Motor neuron (in vitro differentiated cells): ENCODE data around the gene BANF1. TPM values are rescaled to one million over a fixed set of nuclear protein-coding genes. Genes with fewer than 3 reads are reported as not detected.
"Not testable (repeated sequence)": the region's sequence is repeated elsewhere in the genome, so short reads cannot be mapped to it uniquely, and the experiment has no call there.

Source experiments
- ATAC-seq, 8 experiments: fragments of 200-7000 bp; cut with Tn5 transposase; replicated peaks in 6 of 8; 2 replicates each; pipeline ENCODE4 v1.8.0; 2021; ENCODE audit warnings: mild to moderate bottlenecking in 8 of 8, moderate library complexity in 8 of 8
- H3K27ac ChIP-seq, 2 donors: fragments of 250-450 bp; sonication (Bioruptor Pico); 2 replicates each; pipeline ENCODE4 v1.9.0; 2021; ENCODE audit warnings: antibody characterized with exemption in 2 of 2, mild to moderate bottlenecking in 2 of 2, moderate library complexity in 1 of 2
- H3K4me1 ChIP-seq, 2 donors: fragments of 250-450 bp; sonication (Bioruptor Pico); replicated peaks in 1 of 2; 2 replicates each; pipeline ENCODE4 v1.6.1; 2021; ENCODE audit warnings: antibody characterized with exemption in 2 of 2, mild to moderate bottlenecking in 2 of 2, moderate library complexity in 1 of 2
- H3K4me3 ChIP-seq, 5 donors: fragments of 250-450 bp; sonication (Bioruptor Pico); 2 replicates each; pipeline ENCODE4 v1.9.0; 2021; ENCODE audit warnings: antibody characterized with exemption in 5 of 5, mild to moderate bottlenecking in 5 of 5, moderate library complexity in 4 of 5
- WGBS, 10 experiments: fragments of 450-650 bp; shearing (Covaris generic); methylation state at CpG; one replicate each; pipeline ENCODE4 v1.0.0; 2022; 5-methylcytosine and 5-hydroxymethylcytosine counted together
- in situ Hi-C, 9 experiments: fragments of 400-800 bp; cut with MboI; loops; one replicate each; pipeline ENCODE4 v1.15.0; 2021; ENCODE audit warnings: low sequenced_read_pairs in 9 of 9, low pct_unique_long_range_greater_than_20kb in 2 of 9; ENCODE audit not compliant: unreplicated experiment in 9 of 9
- total RNA-seq, 8 experiments: library from RNA; unstranded; fragments of 300-600 nt; gene quantifications; 2 replicates each; pipeline versions ENCODE4 v1.2.3 to v1.2.4, GENCODE V29; 2022

BANF1 gene
- total RNA-seq, 8 experiments from 2014 or later: 47.3 to 130 (median 74.7) TPM

DNA sequence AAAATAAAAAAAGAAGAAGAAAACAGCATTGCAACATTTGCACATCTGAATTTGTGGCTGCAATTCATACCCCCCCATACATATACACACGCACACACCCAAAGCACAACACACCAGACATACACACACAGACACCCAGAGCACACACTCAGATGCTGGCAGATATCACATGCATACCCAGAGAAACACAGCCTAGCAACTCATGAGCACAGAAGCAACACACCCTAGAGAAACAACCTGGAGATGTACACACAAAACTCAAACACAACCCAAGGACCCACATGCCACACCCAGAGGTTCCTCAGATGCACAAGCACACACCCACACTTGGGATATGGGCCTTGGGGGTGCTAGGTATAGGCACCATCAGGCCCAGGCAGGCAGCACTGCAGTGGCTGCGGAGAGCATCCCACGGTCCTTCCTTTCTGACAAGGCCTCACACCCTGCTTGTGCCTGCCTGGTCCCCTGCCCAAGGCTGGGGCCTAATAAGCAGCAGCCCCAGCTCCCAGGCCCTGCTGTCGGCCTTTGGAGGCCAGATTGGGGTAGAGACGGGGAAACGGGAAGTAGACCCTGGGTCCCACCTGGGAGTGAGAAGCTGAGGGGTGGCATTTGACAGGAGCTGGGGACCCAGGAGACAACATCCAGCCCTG lies 12.6 kb downstream of the BANF1 start:
- no peak overlapping the region for H3K27ac ChIP-seq
- ATAC-seq: peak in 2 of 8 experiments; percentile 30 to 72
- H3K4me1 ChIP-seq: no peaks in the 10 kb centered on the region
- H3K4me3 ChIP-seq: no peak overlapping the region
- in situ Hi-C loops: no loop called here
- WGBS, 10 experiments: 40 to 80% (median 72%) methylated on average over 1 to 3 of the region's 6 CpGs; no CpG with 5 or more reads in 6 of the 10 experiments

DNA sequence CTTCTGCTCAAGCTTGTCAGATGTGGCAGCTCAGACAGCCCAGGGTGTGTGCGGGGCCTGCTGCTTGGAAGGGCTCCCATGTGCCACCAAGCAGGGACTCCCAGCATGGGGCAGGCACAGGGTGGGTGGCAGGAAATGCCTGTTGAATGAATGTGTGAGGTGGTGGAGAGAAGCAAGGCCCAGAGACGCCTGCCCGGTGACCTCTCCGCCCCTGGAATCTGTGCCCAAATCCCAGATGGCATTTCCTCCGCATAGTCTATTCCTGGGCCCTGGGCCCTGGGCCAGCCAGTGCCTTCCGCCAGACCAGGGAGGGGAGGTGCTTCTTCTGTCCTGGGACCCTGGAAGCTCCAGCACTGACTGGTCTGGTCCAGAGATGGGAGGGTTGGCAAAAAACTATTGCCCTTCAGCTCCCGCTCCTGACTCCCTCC lies 13.2 kb downstream of the BANF1 start:
- in situ Hi-C loops: no loop called here
- no peak overlapping the region for H3K4me3 ChIP-seq
- 0 to 100% methylated on average over 1 to 2 of the region's 7 CpGs; no CpG with 5 or more reads in 8 of the 10 experiments for WGBS, 10 experiments
- no peaks in the 10 kb centered on the region for H3K4me1 ChIP-seq
- no peak overlapping the region for H3K27ac ChIP-seq
- peak in 1 of 8 experiments; percentile 28 for ATAC-seq

DNA sequence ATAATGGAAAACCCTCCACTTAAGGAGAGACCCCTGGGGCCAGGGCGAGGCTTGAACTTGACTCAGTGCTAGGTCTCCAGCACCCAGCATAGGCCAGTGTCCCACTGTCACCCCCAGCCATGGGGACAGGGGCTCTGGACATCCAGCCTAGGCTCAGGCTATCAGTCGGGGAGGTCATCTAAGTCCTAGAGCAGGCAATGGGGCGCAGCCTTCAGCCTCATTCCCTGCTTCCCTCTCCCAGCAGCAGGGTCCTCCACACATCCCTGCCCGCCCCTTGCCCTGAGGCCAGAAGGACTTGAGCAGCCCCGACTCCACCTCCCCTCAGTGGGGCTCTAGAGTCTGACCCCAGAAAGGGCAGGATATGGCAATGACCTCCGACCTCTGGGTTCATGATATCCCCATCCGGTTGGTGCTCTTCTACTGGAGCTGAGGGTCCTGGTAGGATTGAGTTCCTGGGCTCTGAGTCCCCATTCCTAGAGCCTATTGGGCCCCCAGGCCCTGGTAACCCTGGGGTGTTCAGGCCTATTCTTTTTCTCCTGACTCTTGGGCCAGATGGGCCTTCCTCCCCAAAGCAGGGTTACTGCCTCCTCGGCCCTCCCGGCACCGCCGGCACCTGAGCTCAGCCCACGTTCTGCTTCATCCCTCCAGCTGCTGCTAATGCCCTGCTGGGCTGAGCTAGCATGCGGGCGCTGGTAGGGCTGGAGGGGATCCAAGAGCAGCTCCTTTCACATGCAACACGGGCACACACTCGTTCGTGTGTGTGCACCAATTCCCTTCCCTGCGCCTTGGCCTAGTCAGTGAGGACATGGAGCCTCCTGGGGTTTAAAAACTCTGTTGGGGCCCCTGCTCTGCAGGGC lies 13.9 kb downstream of the BANF1 start:
- WGBS, 10 experiments: 0 to 100% (median 50%) methylated on average over 1 to 5 of the region's 18 CpGs; no CpG with 5 or more reads in 5 of the 10 experiments
- in situ Hi-C loops: no loop called here
- no peak overlapping the region for H3K27ac ChIP-seq
- no peak for ATAC-seq
- no peaks in the 10 kb centered on the region for H3K4me1 ChIP-seq
- no peak overlapping the region for H3K4me3 ChIP-seq

DNA sequence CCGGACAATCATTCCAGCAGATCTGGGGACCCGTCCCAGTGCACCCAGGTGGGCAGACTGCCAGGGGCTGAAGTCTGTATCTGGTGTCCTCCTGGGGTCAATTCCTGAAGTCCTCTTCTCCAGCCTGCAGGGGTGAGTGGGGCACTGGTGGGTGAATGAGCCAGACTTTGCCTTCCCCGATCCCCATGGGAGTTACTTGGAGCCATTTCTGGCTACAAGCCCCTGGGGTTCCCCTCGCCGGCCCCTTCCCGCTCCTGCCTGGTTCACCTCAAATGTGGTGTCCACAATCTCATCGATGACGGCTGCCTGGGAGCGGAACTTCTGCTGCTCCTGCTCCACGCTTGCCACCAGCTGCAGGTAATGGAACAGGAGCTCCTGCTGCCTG lies 14.5 kb downstream of the BANF1 start:
- in situ Hi-C loops: no loop called here
- no peak for ATAC-seq
- H3K27ac ChIP-seq: no peak overlapping the region
- H3K4me3 ChIP-seq: no peak overlapping the region
- H3K4me1 ChIP-seq: no peaks in the 10 kb centered on the region
- 75 to 94% (median 90%) methylated on average over 4 to 6 of the region's 10 CpGs; no CpG with 5 or more reads in 7 of the 10 experiments for WGBS, 10 experiments

DNA sequence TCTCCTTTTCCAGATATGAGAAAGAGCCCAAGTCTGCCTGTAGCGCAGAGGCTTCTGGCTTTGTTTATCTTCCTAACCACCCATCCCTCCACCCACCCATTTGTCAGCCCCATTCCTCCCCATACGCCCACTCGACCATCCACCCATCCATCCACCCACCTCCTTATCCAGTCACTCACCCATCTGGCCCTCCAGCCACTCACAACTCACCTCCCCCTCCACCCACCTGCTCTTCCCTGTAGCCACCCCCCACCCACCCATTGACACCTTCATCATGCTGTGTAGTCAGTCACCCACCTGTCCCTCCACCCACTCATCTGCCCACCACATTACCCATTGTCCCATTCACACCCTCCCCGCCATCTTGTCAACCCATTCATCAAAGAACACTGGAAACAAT lies 15.0 kb downstream of the BANF1 start:
- in situ Hi-C loops: no loop called here
- Histone ChIP-seq H3K27ac (no peak overlapping the region), H3K4me1 (no peaks in the 10 kb centered on the region), H3K4me3 (no peak overlapping the region)
- 40 to 60% methylated on average over 1 of the region's 4 CpGs; no CpG with 5 or more reads in 8 of the 10 experiments for WGBS, 10 experiments
- no peak for ATAC-seq

DNA sequence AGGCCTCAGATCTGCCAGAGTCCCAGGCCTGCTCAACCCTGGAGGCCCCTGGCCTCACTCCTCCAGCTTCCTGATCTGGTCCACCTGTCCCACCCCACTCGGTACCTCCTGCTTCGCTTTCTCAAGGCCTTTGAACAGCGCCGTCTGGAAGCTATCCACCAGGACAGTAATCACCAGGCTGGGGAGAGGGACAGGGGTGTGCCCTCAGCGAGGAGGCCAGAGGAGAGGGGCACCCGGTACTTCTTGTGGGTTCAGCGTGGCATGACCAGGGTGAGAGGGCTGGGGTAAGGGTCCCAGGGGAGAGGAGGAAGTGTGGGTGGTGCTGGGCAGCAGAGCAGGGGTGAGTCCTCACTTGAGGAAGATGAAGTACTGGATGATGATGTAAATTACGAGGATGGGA lies 17.9 kb downstream of the BANF1 start:
- no peak for ATAC-seq

DNA sequence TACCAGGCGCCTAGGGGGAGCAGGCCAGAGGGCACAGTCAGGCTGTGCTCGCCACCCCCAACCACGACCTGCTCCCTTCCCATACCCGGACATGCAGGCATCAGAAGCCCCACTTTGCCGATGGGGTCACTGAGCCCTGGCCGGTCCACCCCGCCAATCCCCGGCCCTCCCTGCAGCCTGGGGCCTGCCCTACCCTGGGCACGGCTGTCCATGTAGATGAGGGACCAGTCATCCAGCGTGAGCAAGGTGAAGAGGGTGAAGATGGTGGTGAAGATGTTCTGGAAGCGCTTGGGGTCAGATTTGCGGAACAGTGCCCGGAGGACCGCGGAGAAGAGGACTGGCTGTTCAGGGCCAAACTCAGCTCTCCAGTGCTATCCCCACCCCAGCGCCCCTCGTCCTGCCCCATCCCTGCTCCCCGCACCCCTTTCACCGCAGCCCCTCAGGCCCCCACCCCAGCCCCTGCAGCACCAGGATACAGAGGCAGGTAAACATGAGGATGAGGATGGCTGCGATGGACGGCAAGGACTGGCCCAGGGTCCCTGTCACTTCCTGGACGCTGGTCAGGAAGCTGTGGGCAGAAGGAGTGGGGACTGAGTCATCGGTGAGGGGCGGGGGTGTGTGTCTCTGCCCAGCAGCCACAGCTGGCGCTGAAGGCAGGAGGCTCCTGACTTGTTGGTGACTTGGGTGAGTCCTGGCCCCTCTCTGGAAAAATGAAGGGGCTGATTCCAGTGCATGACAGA lies 18.5 kb downstream of the BANF1 start:
- no peak overlapping the region for H3K4me3 ChIP-seq
- 63% methylated on average over 1 of the region's 25 CpGs; no CpG with 5 or more reads in 9 of the 10 experiments for WGBS, 10 experiments
- in situ Hi-C loops: no loop called here
- no peaks in the 10 kb centered on the region for H3K4me1 ChIP-seq
- H3K27ac ChIP-seq: no peak overlapping the region
- peak in 6 of 8 experiments; percentile 6 to 86 (median 18) for ATAC-seq

More for the DNA sequence above, 17.9 kb downstream of the BANF1 start:
- WGBS, 10 experiments: 80 to 100% (median 93%) methylated on average over 1 to 3 of the region's 8 CpGs; no CpG with 5 or more reads in 7 of the 10 experiments
- in situ Hi-C loops: no loop called here
- Histone ChIP-seq H3K4me3 (no peak overlapping the region), H3K27ac (no peak overlapping the region), H3K4me1 (no peaks in the 10 kb centered on the region)

DNA sequence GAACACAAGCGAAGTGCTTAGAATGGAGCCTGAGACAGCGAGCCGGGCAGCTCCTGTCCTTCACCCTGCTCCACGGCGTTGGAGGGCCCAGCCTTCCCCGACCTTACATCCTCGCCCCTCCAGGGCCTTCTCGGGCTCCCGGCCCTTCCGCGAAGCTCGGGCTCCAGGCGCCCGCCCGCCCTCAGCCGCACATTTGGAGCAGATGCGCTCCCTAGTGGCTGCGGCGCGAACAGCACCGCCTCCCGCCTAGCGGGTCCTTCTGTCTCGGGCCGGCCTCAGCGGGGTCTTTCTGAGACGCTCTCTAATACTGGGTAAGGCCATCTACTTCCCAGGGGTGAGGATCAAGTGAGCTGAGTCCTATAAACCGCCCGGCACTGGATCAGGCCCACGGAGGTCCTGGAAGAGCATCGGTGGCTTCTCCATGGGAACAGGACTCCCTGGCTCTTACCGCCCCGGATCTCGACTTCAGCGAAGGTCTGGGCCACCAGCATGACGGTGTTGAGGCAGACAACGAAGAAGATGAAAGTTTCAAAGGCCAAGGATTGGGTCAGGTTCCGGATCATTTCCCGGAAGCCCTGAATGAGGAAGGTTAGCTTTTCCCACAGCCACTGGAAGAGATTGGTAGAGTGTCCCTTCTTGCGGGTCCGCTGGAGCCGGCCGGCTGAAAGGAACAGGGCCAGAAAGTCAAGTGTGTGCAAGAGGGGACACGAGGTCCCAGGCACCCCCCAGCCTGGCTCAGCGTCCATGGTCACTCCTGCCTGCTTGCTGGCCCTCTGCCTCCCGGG lies 20.3 kb downstream of the BANF1 start:
- H3K27ac ChIP-seq: no peak overlapping the region
- H3K4me1 ChIP-seq: no peaks in the 10 kb centered on the region
- ATAC-seq: peak; percentile 66 to 97 (median 76)
- H3K4me3 ChIP-seq: no peak overlapping the region
- in situ Hi-C loops: no loop called here
- 0 to 68% (median 23%) methylated on average over 1 to 26 of the region's 46 CpGs; no CpG with 5 or more reads in 4 of the 10 experiments for WGBS, 10 experiments

DNA sequence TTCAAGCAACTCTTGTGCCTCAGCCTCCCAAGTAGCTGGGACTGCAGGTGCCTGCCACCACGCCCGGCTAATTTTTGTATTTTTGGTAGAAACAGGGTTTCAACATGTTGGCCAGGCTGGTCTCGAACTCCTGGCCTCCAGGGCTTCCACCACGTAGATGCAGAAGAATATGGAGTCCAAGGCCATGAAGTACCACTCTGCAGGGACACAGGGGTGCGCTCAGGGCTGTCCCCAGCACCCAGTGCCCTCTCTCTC lies 20.8 kb downstream of the BANF1 start:
- H3K4me1 ChIP-seq, H3K4me3 ChIP-seq, H3K27ac ChIP-seq, ATAC-seq, in situ Hi-C loops: not testable (repeated sequence)
- 10 to 100% (median 36%) methylated on average over 1 to 4 of the region's 5 CpGs; no CpG with 5 or more reads in 4 of the 10 experiments for WGBS, 10 experiments

DNA sequence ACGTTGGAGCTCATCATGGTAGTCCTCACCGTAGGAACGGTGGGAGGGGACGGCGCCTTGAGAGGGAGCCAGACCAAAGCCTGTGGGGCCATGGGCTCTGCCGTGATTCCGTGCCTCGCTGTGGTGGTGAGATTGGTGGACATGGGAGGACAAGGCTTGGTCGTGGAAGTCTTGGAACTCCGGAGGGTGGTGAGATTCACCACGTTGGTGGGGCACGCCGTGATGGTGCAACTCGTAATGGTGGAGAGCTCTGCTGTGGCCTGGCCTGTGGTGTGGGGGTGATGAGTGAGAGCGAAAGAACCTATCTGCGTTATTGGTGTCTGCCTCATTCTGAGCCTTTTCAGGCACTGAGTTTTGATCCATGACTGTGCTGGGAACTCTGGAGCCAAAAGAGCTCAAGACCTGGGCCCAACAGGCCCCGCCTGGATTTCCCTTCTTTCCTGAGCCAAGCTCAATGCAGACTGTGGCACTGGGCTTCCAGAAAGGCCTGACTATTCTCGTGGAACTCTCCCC lies 23.8 kb downstream of the BANF1 start, which contains the start of gene CATSPER1:
TSS of gene CATSPER1 (minus strand) at position 463 of the 513 bp plus-strand sequence. CDS start at position 363, 100 bp downstream.
- in situ Hi-C loops: no loop called here
- Histone ChIP-seq H3K27ac (no peak within 1 kb of the TSS), H3K4me1 (no peaks in the 10 kb centered on the region), H3K4me3 (no peak within 1 kb of the TSS)
- no peak for ATAC-seq
- 50 to 93% (median 80%) methylated on average over 1 to 14 of the region's 18 CpGs; no CpG with 5 or more reads in 3 of the 10 experiments for WGBS, 10 experiments

DNA sequence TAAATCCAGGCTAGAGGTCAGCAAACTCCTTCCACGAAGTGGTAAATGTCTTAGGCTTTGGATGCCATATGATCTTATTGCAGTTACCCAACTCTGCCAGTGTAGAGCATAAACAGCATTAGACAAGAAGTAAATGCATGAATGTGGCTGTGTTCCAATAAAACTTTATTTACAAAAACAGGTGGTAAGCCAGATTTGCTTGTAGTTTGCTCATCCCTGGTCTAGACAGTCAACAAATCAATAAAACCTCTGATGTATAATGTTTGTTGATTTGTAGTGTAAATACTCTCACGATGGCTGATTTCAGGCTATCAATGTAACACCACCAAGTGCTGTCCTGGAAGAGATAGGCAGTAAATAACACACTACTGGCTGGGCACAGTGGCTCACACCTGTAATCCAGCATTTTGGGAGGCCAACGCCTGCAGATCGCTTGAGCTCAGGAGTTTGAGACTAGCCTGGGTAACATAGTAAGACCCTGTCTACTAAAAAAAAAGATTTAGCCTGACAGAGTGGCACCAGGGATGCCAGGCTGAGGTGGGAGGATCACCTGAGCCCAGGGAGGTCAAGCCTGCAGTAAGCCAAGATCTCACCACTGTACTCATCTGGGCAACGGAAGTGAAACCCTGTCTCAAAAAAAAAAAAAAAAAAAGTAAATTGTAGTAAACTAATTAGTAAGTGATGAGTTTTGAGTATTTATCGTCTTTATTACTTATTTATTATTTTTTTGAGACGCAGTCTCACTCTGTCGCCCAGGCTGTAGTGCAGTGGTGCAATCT lies 30.8 kb downstream of the BANF1 start:
- Histone ChIP-seq H3K4me1 (no peaks in the 10 kb centered on the region), H3K4me3 (no peak overlapping the region), H3K27ac (no peak overlapping the region)
- ATAC-seq: no peak
- in situ Hi-C loops: no loop called here
- WGBS, 10 experiments: 20 to 86% (median 73%) methylated on average over 1 to 8 of the region's 8 CpGs; no CpG with 5 or more reads in 1 of the 10 experiments
